GM23248 (cell line): ENCODE results near the gene LIPG.

Source experiments
- EZH2 ChIP-seq: fragments of 200-600 bp; sonication (generic); IDR thresholded peaks from 2 replicates; pipeline ENCODE4 v1.6.1; 2018; ENCODE audit warnings: antibody characterized with exemption, mild to moderate bottlenecking; ENCODE audit not compliant: insufficient read depth, poor library complexity, severe bottlenecking
- EZH2phosphoT487 ChIP-seq: fragments of 200-600 bp; sonication (generic); IDR thresholded peaks from 2 replicates; pipeline ENCODE4 v1.6.1; 2018; ENCODE audit warnings: antibody characterized with exemption, moderate library complexity, mild to moderate bottlenecking, low read depth; ENCODE audit not compliant: insufficient read depth

DNA sequence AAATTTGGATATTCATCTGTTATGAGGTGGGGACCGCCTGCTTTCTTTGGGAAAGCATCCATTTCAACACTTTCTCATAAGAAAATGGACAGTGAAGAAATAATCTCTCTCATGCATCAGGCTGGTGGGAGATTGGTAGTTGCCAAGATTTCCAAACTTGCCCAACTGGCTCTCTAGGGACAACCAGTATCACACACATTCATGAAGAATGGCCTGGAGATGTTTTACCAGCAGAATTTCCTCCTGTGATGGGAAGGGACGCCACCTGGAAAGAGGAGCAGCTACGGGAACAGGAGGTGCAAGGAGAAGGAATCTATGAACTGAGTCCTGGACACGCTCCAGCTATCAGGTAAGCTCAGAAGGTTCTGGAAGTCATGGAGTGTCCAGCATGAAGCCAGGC lies 39.4 kb downstream of the LIPG start:
- TF ChIP-seq EZH2phosphoT487 (no peak), EZH2 (no peak)
